DOHH2 (cell line): Measurements from ENCODE around the gene CELF5.

Experiments
- CTCF ChIP-seq: fragments of 200-600 bp; sonication (generic); IDR thresholded peaks from one replicate; pipeline ENCODE4 v1.5.1; 2014; ENCODE audit warnings: antibody characterized with exemption, mild to moderate bottlenecking, low read depth, low read length; ENCODE audit not compliant: poor library complexity, severe bottlenecking
- EZH2phosphoT487 ChIP-seq: fragments of 200-600 bp; sonication (generic); IDR thresholded peaks from 2 replicates; pipeline ENCODE4 v1.6.1; 2017; ENCODE audit warnings: borderline replicate concordance, mild to moderate bottlenecking, antibody characterized with exemption, low read length, moderate library complexity, mixed read lengths

- no peak for TF ChIP-seq CTCF
- TF ChIP-seq EZH2phosphoT487, result no peak
Observed at GRCh38 chr19:3333662-3334061, 109.2 kb downstream of the CELF5 start.
